ENCODE data around the gene ATMIN. TPM values are rescaled to one million over a fixed set of nuclear protein-coding genes. Genes with fewer than 3 reads are reported as not detected.

Gene ATMIN
- total and polyA plus RNA-seq, 8 donors, result 1.8 to 102 (median 15.1) TPM

DNA sequence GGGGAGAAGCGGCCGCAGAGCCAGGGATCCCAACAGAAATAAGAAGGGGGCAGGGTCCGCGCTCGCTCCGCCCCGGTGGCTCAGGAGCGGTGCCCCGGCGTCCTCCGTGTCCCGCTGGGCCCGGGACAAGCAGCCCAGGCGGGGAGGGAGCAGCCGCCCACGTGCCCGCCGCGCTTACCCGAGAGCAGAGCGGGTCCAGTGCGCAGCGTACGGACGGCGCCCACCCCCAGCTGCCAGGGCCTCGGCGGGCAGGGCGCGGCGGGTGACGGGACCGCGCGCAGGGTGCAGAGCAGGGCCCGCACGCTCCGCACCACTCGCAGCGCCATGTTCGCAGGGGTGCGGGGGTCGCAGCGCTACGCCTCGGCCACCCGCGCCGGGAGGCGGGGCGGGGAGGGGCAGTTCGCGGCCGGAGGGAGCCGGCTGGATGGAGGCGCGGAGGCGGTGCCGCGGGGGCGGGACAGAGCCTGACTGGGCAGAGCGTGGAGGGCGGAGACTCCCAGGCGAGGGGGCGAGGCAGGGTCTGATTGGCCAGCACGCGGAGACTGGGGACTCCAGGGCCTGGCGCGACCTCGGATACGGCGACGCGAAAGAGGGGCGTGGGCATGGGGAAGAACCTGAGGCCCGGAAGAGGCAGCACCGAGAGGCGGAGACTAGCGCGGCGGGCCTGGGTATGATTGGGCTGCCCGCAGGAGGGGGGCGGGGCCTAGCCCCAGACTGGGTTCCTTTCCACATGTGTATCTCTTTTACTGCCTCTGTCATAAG lies 60.5 kb downstream of the ATMIN start, which contains the start of gene GCSH:
TSS of gene GCSH (minus strand) at position 443 of the 762 bp plus-strand sequence. CDS start at position 326, 117 bp downstream.
- intact Hi-C loops (cut with DNase I; ENCODE audit: low total_unique reads), result no loop called here
- peak within 1 kb of the TSS; percentile 63 to 87 (median 82) for H3K27ac ChIP-seq
- WGBS, 5 donors, result 0 to 5% (median 2%) methylated on average over 2 to 75 of the region's 83 CpGs

DNA sequence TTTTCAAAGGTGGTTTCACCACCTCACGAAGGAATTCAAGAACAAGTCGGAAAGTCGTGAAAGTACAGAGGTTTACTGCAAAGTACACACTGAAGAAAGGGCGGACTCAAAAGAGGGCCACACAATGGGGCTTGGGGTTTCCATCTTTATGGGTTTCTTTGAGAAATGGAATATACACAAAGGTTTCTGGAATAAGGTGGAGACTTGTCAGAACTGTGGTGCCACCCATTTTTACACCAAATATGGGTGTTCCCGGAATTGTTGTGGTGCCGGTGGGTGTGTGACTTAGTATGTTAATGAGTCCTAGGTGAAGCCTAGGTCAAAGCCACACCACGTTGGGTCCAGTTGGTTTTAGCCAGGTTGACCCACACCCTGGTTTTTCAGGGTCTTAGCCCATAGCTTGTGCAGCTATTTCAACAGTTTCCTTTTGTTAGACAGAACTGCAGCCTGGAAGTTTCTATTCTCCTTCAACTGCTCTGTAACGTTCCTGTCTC lies 61.1 kb downstream of the ATMIN start:
- intact Hi-C loops (cut with DNase I; ENCODE audit: low total_unique reads), result no loop called here
- Histone ChIP-seq H3K4me1 (peaks cover 5 to 14% (median 9%) of the 10 kb centered on the region in 4 donors), H3K36me3 (no peaks in the 10 kb centered on the region), H3K9me3 (no peaks in the 10 kb centered on the region), H3K27ac (peak overlapping the region in 4 of 5 donors; percentile 51 to 83 (median 78)), H3K4me3 (peak overlapping the region; percentile 61 to 86 (median 66)), H3K27me3 (no peaks in the 10 kb centered on the region)
- no peak for DNase-seq
- WGBS, 5 donors, result 45 to 54% (median 53%) methylated on average over 8 of the region's 8 CpGs
- no peak for TF ChIP-seq POLR2A (IDR thresholded peaks at IDR 0.05)
- no peak for TF ChIP-seq POLR2AphosphoS5 (IDR thresholded peaks at IDR 0.05)
- TF ChIP-seq, protein P1, sequence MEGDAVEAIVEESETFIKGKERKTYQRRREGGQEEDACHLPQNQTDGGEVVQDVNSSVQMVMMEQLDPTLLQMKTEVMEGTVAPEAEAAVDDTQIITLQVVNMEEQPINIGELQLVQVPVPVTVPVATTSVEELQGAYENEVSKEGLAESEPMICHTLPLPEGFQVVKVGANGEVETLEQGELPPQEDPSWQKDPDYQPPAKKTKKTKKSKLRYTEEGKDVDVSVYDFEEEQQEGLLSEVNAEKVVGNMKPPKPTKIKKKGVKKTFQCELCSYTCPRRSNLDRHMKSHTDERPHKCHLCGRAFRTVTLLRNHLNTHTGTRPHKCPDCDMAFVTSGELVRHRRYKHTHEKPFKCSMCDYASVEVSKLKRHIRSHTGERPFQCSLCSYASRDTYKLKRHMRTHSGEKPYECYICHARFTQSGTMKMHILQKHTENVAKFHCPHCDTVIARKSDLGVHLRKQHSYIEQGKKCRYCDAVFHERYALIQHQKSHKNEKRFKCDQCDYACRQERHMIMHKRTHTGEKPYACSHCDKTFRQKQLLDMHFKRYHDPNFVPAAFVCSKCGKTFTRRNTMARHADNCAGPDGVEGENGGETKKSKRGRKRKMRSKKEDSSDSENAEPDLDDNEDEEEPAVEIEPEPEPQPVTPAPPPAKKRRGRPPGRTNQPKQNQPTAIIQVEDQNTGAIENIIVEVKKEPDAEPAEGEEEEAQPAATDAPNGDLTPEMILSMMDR (IDR thresholded peaks at IDR 0.05), result no peak
- TF ChIP-seq EP300 (IDR thresholded peaks at IDR 0.05), result no peak

More for the DNA sequence above, 60.5 kb downstream of the ATMIN start, which contains the start of gene GCSH:
- TF ChIP-seq EP300 (IDR thresholded peaks at IDR 0.05), result no peak
- peak; percentile 3 to 81 (median 39) for TF ChIP-seq POLR2AphosphoS5 (IDR thresholded peaks at IDR 0.05)
- Histone ChIP-seq H3K27me3 (no peaks in the 10 kb centered on the region), H3K4me3 (peak within 1 kb of the TSS; percentile 61 to 86 (median 66)), H3K4me1 (peaks cover 5 to 14% (median 9%) of the 10 kb centered on the region in 4 donors), H3K36me3 (no peaks in the 10 kb centered on the region), H3K9me3 (no peaks in the 10 kb centered on the region)
- DNase-seq, result peak; percentile 99 to 100

Small RNA genes lying within 50 kb of the gene (small RNA-seq; reads per million reads assigned to genes)
- gene AC092718.3, result 0 reads per million in 4 donors

Other genes with a start within 250 kb of the ATMIN start
- 1 to 10 TPM; 1.7 to 7.3 (median 3.2) TPM for gene CDYL2, start 231.2 kb upstream of the ATMIN start, total RNA-seq
- gene CDYL2, start 231.2 kb upstream of the ATMIN start, polyA plus RNA-seq, result 1 to 10 TPM in 2 of 3 donors, under 1 TPM in 1; 0.60 to 1.7 (median 1.1) TPM
- 100 to 1,000 TPM in 1 of 5 donors, 10 to 100 TPM in 4; 10.4 to 149 (median 50.1) TPM for gene CMC2, start 29.0 kb upstream of the ATMIN start, total RNA-seq
- 100 to 1,000 TPM in 2 of 3 donors, 10 to 100 TPM in 1; 72.8 to 146 (median 116) TPM for gene CMC2, start 29.0 kb upstream of the ATMIN start, polyA plus RNA-seq
- gene CENPN, start 28.6 kb upstream of the ATMIN start, total RNA-seq, result 10 to 100 TPM in 2 of 5 donors, 1 to 10 TPM in 2, not detected in 1; 1.8 to 18.4 (median 9.3) TPM
- gene CENPN, start 28.6 kb upstream of the ATMIN start, polyA plus RNA-seq, result 10 to 100 TPM in 2 of 3 donors, 1 to 10 TPM in 1; 5.0 to 20.0 (median 13.2) TPM
- under 1 TPM in 1 of 5 donors, not detected in 4; 0.73 TPM for gene C16orf46, start 41.4 kb downstream of the ATMIN start, total RNA-seq
- 1 to 10 TPM in 1 of 3 donors, under 1 TPM in 2; 0.44 to 1.1 (median 0.50) TPM for gene C16orf46, start 41.4 kb downstream of the ATMIN start, polyA plus RNA-seq
- 10 to 100 TPM in 3 of 5 donors, 1 to 10 TPM in 2; 4.9 to 29.0 (median 22.5) TPM for gene GCSH, start 60.6 kb downstream of the ATMIN start, total RNA-seq
- gene GCSH, start 60.6 kb downstream of the ATMIN start, polyA plus RNA-seq, result 10 to 100 TPM; 22.6 to 36.4 (median 29.4) TPM
- 1 to 10 TPM in 2 of 5 donors, not detected in 3; 2.2 to 5.8 TPM for gene BCO1, start 202.8 kb downstream of the ATMIN start, total RNA-seq
- 1 to 10 TPM in 1 of 3 donors, under 1 TPM in 2; 0.38 to 2.1 (median 0.44) TPM for gene BCO1, start 202.8 kb downstream of the ATMIN start, polyA plus RNA-seq